Activated naive CD4-positive, alpha-beta T cell treated with anti-CD3 and anti-CD28 coated beads, Interleukin-2, amount 50 U/mL, for 24 hours (primary cell): ENCODE results near the gene DIS3.
"Not testable (repeated sequence)": the region's sequence is repeated elsewhere in the genome, so short reads cannot be mapped to it uniquely, and the experiment has no call there.

Experiments used
- H3K27ac Mint-ChIP-seq: one replicate; pipeline ENCODE4 v1.8.0; 2021; ENCODE audit warnings: mild to moderate bottlenecking, mixed read lengths
- H3K27me3 Mint-ChIP-seq: one replicate; pipeline ENCODE4 v1.8.0; 2021; ENCODE audit warnings: mixed read lengths
- H3K36me3 Mint-ChIP-seq: one replicate; pipeline ENCODE4 v1.8.0; 2021; ENCODE audit warnings: mixed read lengths
- H3K4me1 Mint-ChIP-seq: one replicate; pipeline ENCODE4 v1.8.0; 2021; ENCODE audit warnings: mixed read lengths
- H3K4me3 Mint-ChIP-seq: one replicate; pipeline ENCODE4 v1.8.0; 2021; ENCODE audit warnings: mild to moderate bottlenecking, mixed read lengths
- H3K9me3 Mint-ChIP-seq: one replicate; pipeline ENCODE4 v1.8.0; 2021; ENCODE audit warnings: mixed read lengths

DIS3 gene, protein sequence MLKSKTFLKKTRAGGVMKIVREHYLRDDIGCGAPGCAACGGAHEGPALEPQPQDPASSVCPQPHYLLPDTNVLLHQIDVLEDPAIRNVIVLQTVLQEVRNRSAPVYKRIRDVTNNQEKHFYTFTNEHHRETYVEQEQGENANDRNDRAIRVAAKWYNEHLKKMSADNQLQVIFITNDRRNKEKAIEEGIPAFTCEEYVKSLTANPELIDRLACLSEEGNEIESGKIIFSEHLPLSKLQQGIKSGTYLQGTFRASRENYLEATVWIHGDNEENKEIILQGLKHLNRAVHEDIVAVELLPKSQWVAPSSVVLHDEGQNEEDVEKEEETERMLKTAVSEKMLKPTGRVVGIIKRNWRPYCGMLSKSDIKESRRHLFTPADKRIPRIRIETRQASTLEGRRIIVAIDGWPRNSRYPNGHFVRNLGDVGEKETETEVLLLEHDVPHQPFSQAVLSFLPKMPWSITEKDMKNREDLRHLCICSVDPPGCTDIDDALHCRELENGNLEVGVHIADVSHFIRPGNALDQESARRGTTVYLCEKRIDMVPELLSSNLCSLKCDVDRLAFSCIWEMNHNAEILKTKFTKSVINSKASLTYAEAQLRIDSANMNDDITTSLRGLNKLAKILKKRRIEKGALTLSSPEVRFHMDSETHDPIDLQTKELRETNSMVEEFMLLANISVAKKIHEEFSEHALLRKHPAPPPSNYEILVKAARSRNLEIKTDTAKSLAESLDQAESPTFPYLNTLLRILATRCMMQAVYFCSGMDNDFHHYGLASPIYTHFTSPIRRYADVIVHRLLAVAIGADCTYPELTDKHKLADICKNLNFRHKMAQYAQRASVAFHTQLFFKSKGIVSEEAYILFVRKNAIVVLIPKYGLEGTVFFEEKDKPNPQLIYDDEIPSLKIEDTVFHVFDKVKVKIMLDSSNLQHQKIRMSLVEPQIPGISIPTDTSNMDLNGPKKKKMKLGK

DNA sequence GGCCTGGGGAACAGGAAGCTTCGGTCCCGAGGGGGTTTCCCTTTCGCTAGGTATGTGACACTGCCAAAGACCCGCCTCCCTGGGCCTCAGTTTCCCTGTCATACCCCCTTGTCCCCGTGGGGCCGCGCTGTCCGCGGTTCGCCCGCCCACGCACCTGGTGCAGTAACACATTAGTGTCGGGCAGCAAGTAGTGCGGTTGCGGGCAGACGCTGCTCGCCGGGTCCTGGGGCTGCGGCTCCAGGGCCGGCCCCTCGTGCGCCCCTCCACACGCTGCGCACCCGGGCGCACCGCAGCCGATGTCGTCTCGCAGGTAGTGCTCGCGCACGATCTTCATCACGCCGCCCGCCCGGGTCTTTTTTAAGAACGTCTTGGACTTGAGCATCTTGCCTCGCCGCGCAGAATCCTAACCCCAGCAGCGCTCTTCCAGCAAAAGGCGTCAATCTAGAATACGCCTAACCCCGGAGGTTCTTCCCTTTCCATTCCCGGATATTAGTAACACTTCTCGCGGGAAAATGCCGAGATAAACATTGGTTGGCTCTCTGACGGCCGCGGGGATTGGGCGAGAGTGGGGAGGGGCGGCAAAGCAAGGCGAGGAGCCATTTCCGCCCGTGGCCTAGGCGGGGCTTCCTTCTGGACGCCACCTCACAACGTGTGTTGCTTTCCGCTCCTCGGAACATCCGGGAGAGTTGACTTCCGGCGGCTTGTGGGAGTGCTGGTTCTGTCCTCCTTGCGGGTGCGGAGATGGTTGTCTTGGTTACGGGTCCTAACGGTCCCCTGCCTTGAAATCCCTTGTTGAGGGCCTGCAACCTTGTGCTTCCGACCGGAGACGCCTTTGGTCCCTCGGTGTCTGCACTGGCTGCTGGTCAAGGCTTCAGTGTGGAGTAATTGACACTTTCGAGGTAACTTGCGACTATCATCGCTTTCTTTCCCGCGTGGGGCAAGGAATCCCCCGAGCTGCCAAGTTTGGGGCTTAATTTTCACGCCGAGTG is at the start of gene DIS3, which contains the start of gene PIBF1:
Gene DIS3 (minus strand): TSS at position 450 of the 989 bp plus-strand sequence. CDS start 68 bp downstream, at position 382.
Gene PIBF1 (plus strand): TSS at position 683 of the 989 bp plus-strand sequence. CDS start 1,337 bp downstream, outside the sequence.
- Mint-ChIP-seq H3K9me3 (no peaks in the 10 kb centered on the region), H3K36me3 (peaks cover 25% of the 10 kb centered on the region), H3K27ac (peak within 1 kb of the TSS; percentile 100), H3K27me3 (no peaks in the 10 kb centered on the region), H3K4me1 (peaks cover 67% of the 10 kb centered on the region), H3K4me3 (peak within 1 kb of the TSS; percentile 100)

DNA sequence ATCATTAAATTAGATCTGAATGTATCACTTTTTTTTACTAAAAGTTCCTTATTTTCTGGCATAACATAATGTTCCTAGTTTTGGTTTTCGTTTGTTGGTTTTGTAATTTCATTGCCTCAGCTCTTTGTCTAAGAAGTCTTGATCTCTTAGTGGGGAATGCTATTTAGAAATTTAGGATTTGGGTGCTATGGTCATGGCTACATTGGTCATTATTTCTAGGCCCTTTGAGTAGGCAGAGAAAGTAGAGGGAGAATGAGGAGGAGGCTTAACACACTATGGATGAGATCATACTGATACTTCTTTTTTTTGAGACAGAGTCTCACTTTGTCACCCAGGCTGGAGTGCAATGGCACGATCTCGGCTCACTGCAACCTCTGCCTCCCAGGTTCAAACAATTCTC is 42.0 kb upstream of the DIS3 start:
- Mint-ChIP-seq H3K36me3 (peaks cover 31% of the 10 kb centered on the region), H3K27me3 (no peaks in the 10 kb centered on the region), H3K4me1 (peaks cover 14% of the 10 kb centered on the region), H3K27ac (no peak overlapping the region), H3K4me3 (no peak overlapping the region), H3K9me3 (no peaks in the 10 kb centered on the region)

DNA sequence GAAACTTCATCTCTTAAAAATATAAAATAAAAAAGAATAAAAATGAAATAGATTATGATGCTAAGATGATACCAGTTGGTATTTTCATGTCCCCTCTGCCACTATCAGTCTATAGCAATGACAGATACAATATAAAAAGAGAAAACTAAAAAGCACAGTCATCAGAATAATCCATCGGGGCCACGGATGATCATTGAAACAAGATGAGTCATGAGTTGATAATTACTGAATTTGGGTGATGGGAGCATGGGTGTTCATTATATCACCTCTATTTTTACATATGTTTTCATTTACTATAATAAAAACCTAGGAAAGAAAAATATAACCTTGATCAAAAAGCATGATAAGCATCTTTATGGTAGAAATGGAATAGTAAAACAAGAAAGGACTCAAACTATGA is 41.4 kb upstream of the DIS3 start:
- H3K36me3 Mint-ChIP-seq, result peaks cover 30% of the 10 kb centered on the region
- no peak overlapping the region for H3K4me3 Mint-ChIP-seq
- H3K9me3 Mint-ChIP-seq, result no peaks in the 10 kb centered on the region
- no peak overlapping the region for H3K27ac Mint-ChIP-seq
- no peaks in the 10 kb centered on the region for H3K27me3 Mint-ChIP-seq
- peaks cover 9% of the 10 kb centered on the region for H3K4me1 Mint-ChIP-seq

DNA sequence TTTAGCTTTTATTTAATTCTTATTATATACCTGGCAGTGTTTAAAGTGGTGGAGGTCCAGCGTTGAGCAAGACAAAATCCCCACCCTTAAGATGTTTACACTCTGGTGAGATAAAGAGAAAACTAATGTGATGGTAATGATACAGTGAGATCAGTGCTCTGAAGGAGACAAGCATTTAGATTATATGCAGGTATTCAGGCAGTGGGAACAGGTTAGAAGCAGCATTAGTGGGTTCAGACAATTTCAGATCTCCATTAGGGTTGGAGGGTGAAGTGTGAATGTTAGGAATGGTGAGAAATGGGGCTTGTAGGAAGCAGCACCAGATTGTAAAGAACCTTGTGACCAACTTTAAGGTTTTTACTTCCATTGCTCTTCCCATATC is 39.2 kb upstream of the DIS3 start:
- H3K9me3 Mint-ChIP-seq, result no peaks in the 10 kb centered on the region
- no peak overlapping the region for H3K4me3 Mint-ChIP-seq
- H3K36me3 Mint-ChIP-seq, result peaks cover 18% of the 10 kb centered on the region
- H3K27ac Mint-ChIP-seq, result no peak overlapping the region
- no peaks in the 10 kb centered on the region for H3K27me3 Mint-ChIP-seq
- peaks cover 6% of the 10 kb centered on the region for H3K4me1 Mint-ChIP-seq

DNA sequence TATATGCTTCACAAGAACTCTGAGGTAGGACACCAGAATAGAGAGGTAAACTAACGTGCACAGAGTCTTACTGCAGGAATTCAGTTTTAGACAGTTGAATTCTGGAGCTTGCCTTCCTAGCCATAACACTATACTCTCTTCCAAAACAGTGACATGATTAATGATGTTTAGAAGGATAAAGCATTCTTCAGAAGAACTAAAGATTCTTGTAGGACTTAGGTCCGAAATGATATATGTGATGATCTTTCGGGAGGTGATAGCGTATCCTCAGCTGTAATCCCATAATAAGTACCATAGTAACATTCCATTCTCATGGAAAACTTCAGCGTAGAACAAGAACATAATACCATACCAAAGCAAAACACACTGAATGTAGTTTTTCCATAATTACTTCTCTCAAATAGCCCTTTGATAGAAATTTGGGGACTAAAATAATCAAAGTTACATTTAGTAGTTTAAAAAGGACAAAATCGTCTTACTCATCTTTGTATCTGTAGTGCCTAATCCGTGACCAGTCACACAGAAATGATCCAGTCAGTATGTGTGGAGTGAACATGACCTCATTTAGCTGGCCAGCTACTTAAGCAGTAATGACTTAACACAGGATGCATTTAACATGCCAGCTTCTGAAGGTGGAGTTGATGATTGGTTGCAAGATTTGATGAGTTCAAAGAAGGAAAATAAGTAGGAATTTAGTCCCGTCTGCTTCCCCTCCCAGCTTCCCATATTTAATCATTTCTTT is 38.6 kb upstream of the DIS3 start:
- H3K27me3 Mint-ChIP-seq, result no peaks in the 10 kb centered on the region
- H3K36me3 Mint-ChIP-seq, result peaks cover 16% of the 10 kb centered on the region
- H3K27ac Mint-ChIP-seq, result no peak overlapping the region
- H3K9me3 Mint-ChIP-seq, result no peaks in the 10 kb centered on the region
- H3K4me3 Mint-ChIP-seq, result no peak overlapping the region
- peaks cover 6% of the 10 kb centered on the region for H3K4me1 Mint-ChIP-seq

DNA sequence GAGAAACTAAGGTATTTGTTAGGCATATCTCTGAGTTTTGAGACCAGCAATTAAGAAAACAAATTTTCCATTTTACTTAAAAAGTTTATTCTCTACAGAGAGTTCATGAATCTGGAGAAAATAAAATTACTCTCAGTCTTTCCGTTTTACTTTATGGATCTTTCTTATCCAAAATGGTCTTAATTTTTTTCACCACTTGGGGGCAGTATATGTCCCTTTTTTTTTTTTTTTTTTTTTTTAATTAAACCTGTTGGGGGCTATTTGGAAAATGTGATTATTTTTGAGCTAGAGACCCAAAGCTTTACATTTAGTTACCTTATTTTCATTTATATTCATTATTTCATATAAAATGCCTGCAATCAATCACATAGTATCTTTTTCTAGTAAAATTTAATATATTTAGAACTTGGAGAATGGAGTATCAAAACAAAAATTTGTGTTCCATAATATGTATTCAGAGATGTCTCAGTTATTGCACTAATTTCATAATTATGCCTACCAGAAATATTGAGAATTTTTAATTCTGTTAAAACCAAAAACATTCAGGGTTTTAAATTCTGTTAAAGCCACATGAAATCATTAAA is 27.3 kb upstream of the DIS3 start:
- peaks cover 4% of the 10 kb centered on the region for H3K4me1 Mint-ChIP-seq
- H3K27ac Mint-ChIP-seq, result no peak overlapping the region
- no peaks in the 10 kb centered on the region for H3K9me3 Mint-ChIP-seq

DNA sequence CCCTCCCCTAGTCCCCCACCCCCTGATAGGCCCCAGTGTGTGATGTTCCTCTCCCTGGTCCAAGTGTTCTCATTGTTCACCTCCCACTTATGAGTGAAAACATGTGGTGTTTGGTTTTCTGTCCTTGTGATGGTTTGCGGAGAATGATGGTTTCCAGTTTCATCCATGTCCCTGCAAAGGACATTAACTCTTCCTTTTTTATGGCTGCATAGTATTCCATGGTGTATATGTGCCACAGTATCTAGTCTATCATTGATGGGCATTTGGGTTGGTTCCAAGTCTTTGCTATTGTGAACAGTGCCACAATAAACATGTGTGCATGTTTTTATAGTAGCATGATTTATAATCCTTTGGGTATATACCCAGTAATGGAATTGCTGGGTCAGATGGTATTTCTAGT is 24.8 kb upstream of the DIS3 start:
- H3K27ac Mint-ChIP-seq, H3K9me3 Mint-ChIP-seq: not testable (repeated sequence)
- H3K4me1 Mint-ChIP-seq, result peaks cover 11% of the 10 kb centered on the region

More for the DNA sequence above, 27.3 kb upstream of the DIS3 start:
- H3K27me3 Mint-ChIP-seq, result no peaks in the 10 kb centered on the region
- peaks cover 14% of the 10 kb centered on the region for H3K36me3 Mint-ChIP-seq
- no peak overlapping the region for H3K4me3 Mint-ChIP-seq

DNA sequence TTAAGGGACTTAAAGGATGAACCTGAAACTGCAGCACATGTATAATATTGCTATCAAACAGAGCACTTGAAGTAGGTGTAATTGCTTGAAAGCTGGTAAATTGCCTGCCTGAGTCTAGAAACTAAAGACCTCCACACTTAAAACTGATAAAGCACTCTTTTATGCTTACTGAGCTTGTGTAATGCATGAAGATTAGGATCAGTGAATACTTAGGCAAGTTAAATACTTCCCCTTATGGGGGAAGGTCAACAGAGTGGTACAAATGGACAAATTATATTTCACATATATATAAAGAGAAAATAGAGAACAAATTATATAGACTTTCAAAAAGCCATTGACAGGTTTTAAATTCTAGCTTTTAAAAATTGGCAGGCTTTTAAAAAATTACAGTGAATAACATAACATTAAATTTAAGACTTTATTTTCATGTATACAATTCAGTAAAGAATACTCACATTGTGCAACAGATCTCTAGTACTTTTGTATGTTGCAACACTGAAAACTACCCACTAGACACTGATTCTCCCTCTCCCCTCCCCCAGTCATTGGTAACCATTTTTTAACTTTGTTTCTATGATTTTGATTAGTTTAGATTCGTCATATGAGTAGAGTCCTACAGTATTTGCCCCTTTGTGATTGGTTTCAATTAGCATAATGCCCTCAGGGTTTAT is 24.1 kb upstream of the DIS3 start:
- Mint-ChIP-seq H3K36me3 (peaks cover 25% of the 10 kb centered on the region), H3K4me3 (no peak overlapping the region), H3K27ac (no peak overlapping the region)

More for the DNA sequence above, 24.8 kb upstream of the DIS3 start:
- not testable (repeated sequence) for H3K27me3 Mint-ChIP-seq, H3K4me3 Mint-ChIP-seq
- H3K36me3 Mint-ChIP-seq, result peaks cover 22% of the 10 kb centered on the region

DNA sequence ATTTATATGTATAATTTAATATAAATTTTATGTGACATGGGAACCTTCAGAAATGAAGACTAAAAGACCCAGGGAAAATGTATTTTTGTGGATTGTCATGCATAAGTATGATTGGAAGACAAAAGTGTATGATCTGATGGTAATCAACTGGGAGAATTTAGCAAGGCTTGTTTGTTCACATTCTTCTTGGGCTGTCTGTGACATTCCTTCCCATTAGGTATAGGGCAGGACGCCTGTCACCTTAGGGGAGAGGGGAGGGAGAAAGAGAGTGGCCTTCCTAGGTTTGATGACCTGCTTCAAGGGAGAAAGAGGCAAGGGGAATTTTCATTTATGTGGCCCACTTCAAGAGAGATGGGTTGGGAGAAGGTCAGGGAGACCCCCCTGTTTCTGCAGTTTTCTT is 22.6 kb upstream of the DIS3 start:
- Mint-ChIP-seq H3K9me3 (no peaks in the 10 kb centered on the region), H3K36me3 (peaks cover 29% of the 10 kb centered on the region), H3K27me3 (no peaks in the 10 kb centered on the region), H3K4me1 (peaks cover 17% of the 10 kb centered on the region), H3K27ac (peak overlapping the region; percentile 38), H3K4me3 (no peak overlapping the region)

More for the DNA sequence above, 24.1 kb upstream of the DIS3 start:
- Mint-ChIP-seq H3K9me3 (no peaks in the 10 kb centered on the region), H3K4me1 (peaks cover 14% of the 10 kb centered on the region), H3K27me3 (no peaks in the 10 kb centered on the region)

DNA sequence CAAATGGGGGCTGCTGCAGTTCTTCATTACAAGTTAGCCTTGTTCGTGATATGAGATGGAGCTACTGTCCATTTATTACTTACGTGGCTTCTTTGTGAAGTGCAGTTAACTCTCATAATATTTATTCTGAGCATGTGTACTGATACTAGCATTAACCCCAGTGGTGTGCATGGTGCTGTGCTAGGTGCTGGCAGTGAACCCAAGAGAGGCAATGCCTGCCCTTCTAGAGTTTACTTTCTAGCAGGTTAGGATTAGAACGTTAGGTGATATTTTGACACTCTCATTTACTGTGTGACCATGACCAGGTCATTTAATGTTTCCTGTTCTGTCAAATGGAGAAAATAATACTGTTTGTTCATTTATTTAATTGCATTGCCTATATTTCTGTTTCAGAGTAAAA is 17.1 kb upstream of the DIS3 start:
- no peak overlapping the region for H3K4me3 Mint-ChIP-seq
- peaks cover 37% of the 10 kb centered on the region for H3K36me3 Mint-ChIP-seq
- peaks cover 26% of the 10 kb centered on the region for H3K4me1 Mint-ChIP-seq
- H3K9me3 Mint-ChIP-seq, result peaks cover 4% of the 10 kb centered on the region
- no peak overlapping the region for H3K27ac Mint-ChIP-seq
- H3K27me3 Mint-ChIP-seq, result no peaks in the 10 kb centered on the region

DNA sequence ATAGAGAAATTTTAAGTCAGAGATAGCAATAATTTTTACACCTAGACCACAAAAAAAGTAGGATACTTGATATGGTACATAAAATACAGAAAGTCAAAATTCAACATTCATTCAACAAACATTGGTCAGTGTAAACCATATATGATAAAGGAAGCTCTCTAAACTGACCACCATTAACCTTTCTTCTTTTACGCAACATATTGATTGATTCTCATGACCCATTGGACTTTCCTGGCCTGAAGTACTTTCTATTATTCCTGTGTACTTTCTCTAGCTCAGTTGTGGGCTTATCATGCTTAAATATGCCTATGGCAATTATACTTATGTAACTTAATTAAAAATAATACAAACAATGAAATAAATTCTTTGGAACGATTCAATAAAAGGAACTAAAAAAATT is 10.9 kb upstream of the DIS3 start:
- peaks cover 39% of the 10 kb centered on the region for H3K36me3 Mint-ChIP-seq
- H3K4me3 Mint-ChIP-seq, result no peak overlapping the region
- H3K4me1 Mint-ChIP-seq, result peaks cover 41% of the 10 kb centered on the region
- no peaks in the 10 kb centered on the region for H3K27me3 Mint-ChIP-seq
- H3K27ac Mint-ChIP-seq, result no peak overlapping the region
- H3K9me3 Mint-ChIP-seq, result peaks cover 10% of the 10 kb centered on the region

DNA sequence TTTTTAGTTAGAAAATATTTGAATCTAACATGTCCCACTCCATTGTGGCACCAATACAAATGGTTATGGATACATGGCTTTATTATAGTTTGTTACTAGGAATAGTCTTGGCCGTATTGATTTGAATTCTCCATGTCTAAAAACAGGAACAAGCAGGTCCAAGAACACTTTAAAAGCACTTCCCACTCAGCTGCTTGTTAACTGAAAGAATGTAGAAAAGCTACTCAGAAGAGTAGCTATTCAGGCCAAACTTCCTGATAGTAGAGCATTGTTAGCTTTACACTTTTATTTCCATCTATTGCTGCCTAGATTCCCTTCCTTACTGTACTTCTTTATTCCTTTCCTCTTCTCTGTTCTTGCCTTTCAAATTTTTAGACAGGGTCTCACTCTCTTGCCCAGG is 7.1 kb upstream of the DIS3 start:
- Mint-ChIP-seq H3K9me3 (peaks cover 6% of the 10 kb centered on the region), H3K27me3 (no peaks in the 10 kb centered on the region), H3K4me1 (peaks cover 51% of the 10 kb centered on the region), H3K36me3 (peaks cover 26% of the 10 kb centered on the region), H3K4me3 (no peak overlapping the region), H3K27ac (no peak overlapping the region)

DNA sequence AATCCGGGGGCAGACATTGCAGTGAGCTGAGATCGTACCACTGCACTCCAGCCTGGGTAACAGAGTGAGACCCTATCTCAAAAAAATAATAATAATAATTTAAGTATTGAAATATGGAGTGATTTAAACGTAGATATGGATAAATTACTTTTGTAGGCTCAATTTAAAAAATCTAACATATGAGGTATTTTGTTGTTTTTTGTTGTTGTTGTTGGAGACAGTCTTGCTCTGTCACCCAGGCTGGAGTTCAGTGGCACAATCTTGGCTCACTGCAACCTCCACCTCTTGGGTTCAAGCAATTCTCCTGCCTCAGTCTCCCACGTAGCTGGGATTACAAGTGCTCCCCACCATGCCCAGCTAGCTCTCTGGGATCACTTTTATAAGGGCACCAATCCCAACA is 3.0 kb upstream of the DIS3 start:
- Mint-ChIP-seq H3K36me3 (peaks cover 19% of the 10 kb centered on the region), H3K4me1 (peaks cover 60% of the 10 kb centered on the region), H3K4me3 (peak overlapping the region; percentile 27)
- not testable (repeated sequence) for H3K27ac Mint-ChIP-seq, H3K27me3 Mint-ChIP-seq, H3K9me3 Mint-ChIP-seq

DNA sequence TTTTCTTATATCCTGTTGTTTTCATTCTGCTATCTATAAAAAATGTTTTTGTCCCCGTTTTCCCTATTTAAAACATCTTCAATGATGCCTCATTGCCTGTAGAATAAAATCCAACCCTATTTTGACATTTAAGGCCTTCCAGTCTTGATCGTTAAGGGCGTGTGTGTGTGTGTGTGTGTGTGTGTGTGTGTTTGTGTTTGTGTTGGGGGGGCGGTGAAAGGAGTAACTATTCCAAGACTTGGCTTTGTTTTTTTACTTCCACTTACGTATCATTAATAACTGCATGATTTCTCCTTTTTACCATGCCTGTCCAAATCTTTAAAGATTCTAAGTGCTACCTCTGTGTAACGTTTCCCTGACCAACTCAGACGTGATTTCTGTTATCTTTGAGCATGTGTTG is 1.0 kb upstream of the DIS3 start:
- peak overlapping the region; percentile 100 for H3K27ac Mint-ChIP-seq
- peaks cover 61% of the 10 kb centered on the region for H3K4me1 Mint-ChIP-seq
- peaks cover 21% of the 10 kb centered on the region for H3K36me3 Mint-ChIP-seq
- H3K27me3 Mint-ChIP-seq, result no peaks in the 10 kb centered on the region
- H3K9me3 Mint-ChIP-seq, result no peaks in the 10 kb centered on the region
- peak overlapping the region; percentile 100 for H3K4me3 Mint-ChIP-seq
